Hepatocyte (in vitro differentiated cells): ENCODE data around the gene ELL.

Experiments used
- EZH2phosphoT487 ChIP-seq: fragments of 200-600 bp; sonication (generic); IDR thresholded peaks from one replicate; pipeline ENCODE4 v1.6.1; 2018; ENCODE audit warnings: antibody characterized with exemption, mild to moderate bottlenecking, low read depth, moderate library complexity; ENCODE audit not compliant: unreplicated experiment, severe bottlenecking
- TF ChIP-seq, protein P1 (sequence below): fragments of 200-600 bp; sonication (generic); IDR thresholded peaks from 2 replicates; pipeline ENCODE4 v1.5.1; 2016; ENCODE audit warnings: antibody characterized with exemption, mild to moderate bottlenecking; ENCODE audit not compliant: poor library complexity

DNA sequence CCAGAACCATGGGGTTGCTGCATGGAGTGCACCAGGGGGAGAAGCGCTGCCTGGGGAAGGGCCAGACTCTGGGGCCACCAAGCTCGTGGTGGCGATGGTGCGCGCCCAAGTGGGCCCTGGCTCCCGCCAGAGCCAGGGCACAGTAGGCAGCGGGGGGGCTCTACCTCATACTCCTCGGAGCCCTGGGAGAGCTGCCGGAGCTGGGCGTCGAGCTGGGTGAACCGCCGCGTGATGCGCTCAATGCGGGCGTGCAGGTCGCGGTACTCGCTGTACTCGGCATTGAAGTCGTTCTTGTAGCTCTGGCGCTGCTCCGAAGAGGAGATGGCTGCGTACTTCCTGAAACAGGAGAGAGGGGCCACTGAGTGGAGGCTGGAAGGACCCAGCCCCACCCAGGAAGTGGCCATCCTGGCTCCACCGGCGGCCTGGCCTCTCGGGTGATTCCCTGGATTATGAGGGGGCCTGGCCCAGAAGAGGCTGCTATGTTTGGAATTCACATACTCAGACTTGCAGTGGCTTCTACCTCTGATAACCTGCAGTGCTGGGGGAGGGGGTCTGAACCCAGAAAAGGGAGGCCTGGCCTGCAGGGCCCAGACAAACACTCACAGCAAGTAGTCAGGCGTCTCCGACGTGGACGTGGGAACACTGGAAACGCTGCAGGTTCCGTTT lies 75.6 kb downstream of the ELL start:
- TF ChIP-seq, protein P1, sequence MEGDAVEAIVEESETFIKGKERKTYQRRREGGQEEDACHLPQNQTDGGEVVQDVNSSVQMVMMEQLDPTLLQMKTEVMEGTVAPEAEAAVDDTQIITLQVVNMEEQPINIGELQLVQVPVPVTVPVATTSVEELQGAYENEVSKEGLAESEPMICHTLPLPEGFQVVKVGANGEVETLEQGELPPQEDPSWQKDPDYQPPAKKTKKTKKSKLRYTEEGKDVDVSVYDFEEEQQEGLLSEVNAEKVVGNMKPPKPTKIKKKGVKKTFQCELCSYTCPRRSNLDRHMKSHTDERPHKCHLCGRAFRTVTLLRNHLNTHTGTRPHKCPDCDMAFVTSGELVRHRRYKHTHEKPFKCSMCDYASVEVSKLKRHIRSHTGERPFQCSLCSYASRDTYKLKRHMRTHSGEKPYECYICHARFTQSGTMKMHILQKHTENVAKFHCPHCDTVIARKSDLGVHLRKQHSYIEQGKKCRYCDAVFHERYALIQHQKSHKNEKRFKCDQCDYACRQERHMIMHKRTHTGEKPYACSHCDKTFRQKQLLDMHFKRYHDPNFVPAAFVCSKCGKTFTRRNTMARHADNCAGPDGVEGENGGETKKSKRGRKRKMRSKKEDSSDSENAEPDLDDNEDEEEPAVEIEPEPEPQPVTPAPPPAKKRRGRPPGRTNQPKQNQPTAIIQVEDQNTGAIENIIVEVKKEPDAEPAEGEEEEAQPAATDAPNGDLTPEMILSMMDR, result no peak
- TF ChIP-seq EZH2phosphoT487, result no peak
